HG02981 (cell line): ENCODE measurements around the gene NBPF3.
"Not testable (repeated sequence)": the region's sequence is repeated elsewhere in the genome, so short reads cannot be mapped to it uniquely, and the experiment has no call there.

Experiments
- ATAC-seq: cut with Tn5 transposase; IDR thresholded peaks from one replicate; pipeline ENCODE4 v1.9.1; 2021; ENCODE audit warnings: mild to moderate bottlenecking, moderate library complexity; ENCODE audit not compliant: unreplicated experiment

The NBPF3 gene

DNA sequence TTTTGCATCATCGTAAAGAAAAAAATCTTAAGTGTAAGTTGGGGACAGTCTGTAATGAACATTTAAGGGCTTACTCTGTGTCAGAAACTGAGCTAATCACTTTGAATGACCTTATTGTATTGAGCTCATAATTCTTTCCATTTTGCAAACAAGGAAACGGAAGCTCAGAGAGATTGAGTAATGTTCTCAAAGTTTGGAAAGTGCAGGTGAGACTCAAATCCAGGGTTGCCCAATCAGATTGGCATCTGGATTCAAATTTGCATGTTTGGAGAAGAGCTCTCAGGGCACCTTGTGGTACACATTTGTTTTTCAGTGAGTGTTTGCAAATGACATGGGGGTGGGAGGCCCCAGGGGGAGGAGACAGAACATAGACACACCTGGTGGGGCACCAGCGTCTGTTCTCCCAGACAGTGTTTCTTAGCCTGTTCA lies 77.2 kb downstream of the NBPF3 start:
- no peak for ATAC-seq

DNA sequence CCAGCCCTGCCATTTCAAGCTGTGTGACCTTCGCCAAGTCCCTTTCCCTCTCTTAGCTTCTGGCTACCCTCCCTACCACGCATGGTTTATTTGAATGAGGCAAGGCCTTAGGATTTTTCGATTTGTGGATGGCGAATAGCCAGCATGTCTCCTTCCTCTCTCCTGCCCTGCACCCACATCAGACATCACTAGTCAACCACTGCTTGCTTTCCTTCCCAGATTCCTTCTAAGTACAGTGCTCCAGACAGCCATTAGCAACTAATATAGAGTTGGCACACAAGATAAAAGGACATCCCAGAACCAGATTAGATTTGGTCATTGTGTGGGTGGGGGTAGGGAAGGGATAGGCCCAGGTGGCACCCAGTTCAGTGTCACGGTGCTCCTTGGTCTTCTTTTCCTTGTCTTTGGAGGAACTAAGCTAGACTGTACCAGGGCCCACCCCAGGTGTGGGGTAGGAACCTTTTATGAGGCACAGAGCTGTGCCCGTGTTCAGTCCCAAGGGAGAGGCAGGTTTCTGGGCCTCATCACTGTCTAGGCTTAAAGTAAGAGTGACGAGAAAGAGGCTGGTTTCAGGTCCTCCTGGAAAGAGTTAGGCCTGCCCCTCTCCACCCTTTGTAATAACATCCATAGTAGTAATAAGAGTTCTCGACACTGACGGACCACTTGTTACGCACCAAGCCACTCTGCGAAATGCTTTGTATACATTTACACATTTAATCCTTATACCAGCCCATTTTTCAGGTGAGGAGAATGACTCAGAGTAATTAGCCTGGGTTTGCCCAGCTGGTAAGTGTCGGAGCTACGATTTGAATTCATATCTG lies 77.9 kb downstream of the NBPF3 start:
- ATAC-seq, result no peak

DNA sequence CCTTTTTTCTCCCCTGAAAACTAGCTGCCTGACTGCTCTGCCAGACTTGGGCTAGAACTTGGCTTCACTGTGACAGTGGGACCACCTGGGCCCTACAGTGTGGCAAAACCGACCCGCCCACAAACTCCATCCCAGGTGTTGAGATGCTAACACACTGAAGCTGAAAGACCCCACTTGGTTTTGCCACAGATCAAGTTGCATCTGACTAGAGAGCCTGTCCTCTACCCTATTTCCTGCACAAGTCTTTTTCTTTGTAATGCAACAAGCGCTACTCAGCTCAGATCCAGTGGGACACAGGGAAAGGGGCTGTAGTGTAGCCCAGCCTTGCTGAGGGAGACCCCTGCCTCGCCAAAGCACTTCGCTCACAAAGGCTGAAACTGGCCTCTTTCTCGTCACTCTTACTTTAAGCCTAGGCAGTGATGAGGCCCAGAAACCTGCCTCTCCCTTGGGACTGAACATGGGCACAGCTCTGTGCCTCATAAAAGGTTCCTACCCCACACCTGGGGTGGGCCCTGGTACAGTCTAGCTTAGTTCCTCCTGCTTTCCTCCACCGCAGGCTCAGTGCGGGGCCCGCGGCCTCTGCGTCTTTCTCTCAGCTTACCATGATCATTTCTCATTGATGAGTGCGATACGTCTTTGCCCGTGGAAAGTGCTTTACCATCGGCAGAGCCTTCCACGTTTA lies 79.0 kb downstream of the NBPF3 start:
- no peak for ATAC-seq

DNA sequence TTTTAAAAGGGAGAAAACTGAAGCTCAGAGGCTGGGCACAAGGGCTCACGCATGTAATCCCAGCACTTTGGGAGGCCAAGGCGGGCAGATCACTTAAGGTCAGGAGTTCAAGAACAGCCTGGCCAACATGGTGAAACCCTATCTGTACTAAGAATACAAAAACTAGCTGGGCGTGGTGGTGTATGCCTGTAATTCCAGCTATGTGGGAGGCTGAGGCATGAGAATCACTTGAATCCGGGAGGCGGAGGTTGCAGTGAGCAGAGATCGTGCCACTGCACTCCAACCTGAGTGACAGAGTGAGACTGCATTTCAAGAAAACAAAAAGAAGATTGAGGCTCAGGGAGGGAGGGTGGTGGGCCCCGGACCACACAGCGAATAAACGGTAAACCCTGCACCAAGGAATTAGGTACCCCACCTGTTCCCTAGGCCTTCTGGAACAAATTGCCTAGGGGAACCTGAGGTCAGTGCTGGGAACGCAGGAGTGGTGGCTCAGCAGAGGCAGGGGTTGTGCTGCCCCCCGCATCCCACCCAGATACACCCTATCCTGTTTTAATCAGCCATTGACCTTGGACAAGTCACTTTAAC lies 79.6 kb downstream of the NBPF3 start:
- ATAC-seq, result not testable (repeated sequence)

DNA sequence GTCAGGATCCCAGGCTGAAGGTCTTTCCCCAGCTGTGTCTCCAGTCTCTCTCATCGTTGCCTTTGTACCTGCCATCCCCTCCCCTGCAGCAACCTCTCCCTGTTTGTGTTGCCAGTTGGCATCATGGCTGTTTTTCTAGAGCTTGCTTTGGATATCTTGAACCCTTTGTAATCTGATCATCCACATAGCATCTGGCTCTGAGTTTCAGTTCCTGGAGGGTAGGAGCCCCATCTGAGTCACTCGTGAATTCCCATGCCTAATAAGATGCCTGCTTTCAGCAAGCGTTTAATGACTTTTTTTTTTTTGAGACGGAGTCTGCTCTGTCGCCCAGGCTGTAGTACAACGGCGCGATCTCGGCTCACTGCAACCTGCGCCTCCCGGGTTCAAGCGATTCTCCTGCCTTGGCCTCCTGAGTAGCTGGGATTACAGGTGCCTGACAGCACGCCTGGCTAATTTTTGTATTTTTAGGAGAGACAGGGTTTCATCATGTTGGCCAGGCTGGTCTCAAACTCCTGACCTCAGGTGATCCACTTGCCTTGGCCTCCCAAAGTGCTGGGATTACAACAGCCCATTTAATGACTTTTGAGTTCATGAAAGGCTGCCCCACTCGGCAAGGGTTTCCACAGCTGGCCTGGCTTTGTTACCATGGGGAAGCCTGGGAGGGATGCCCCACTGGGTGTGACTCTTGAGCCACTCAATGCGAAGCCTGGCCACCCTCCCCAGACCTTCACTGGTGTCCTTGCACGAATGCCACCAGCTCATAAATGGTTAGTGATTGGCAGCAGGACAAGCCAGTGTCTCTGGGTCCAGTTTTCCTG lies 81.2 kb downstream of the NBPF3 start:
- no peak for ATAC-seq

DNA sequence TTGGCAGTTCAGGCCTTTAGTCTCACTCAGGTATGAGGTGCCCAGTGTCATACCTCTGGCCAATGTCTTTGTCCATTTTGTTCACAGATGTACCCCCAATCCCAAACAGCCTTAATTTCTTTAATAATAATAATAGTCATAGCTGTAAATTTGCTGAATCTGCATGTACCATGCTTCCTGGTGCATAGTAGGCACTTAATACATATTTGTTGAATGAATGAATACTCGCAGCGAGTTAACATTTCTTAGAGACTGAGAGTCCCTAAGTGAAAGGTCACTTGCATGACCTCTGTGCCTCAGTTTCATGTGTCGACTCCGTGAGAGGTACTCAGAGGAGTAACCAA lies 81.8 kb downstream of the NBPF3 start:
- ATAC-seq, result no peak

DNA sequence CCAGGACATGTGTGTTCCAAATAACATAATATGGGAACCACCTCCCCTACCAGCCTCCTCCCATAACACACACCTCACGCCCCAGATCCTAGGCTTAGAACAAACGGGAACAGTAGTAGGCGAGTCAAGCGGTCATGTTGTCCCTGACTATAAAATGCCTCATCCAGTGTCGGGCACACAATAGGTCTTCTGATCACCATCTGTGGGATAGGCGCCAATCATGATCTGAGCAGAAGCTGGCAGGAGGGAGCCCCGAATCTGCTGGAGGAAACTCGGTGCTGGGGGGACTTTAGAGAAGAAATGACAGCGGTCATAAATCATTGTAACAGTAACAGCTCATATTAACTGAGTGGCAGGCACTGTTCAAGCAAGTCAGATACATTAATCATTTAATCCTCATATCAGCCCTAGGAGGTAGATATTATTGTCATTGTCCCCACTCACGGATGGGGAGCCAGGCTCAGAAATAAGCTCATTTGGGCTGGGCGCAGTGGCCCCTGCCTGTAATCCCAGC lies 82.6 kb downstream of the NBPF3 start:
- ATAC-seq, result no peak

DNA sequence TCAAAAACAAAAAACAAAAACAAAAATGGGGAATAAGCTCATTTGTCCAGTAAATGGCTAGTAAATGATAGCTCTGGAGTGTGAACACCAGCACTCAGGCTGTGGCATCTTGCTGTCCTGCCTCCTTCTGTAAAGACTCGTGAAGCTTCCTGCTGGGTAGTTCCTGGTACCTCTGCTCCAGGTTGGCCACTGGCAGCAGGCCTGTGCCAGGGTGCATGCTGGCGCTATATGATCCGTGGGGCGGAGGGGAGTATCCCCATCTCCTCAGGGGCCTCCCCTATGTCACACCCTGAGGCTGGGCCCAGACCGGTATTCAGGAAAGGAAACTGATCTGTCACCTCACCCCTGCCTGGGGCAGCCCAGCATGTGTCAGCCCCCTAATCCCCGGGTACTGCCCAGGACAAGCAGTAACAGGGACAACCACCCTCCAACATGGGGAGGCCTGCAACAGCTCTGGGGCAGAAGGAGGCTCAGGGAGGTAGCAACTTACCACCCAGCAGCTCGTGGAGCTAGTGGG lies 83.4 kb downstream of the NBPF3 start:
- ATAC-seq, result no peak

DNA sequence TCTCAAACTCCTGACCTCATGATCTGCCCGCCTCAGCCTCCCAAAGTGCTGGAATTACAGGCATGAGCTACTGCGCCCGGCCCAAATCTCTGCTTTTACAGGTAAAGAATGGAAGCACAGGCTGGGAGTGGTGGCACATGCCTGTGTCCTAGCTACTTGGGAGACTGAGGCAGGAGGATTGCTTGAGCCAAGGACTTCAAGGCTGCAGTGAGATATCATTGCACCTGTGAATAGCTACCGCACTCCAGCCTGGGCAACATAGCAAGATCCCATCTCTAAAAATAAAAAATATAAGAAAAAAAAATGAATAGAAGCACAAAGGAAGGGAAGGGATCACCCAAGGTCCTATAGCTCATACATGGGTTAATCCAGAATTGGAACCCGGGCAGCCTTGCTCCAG lies 84.3 kb downstream of the NBPF3 start:
- no peak for ATAC-seq

DNA sequence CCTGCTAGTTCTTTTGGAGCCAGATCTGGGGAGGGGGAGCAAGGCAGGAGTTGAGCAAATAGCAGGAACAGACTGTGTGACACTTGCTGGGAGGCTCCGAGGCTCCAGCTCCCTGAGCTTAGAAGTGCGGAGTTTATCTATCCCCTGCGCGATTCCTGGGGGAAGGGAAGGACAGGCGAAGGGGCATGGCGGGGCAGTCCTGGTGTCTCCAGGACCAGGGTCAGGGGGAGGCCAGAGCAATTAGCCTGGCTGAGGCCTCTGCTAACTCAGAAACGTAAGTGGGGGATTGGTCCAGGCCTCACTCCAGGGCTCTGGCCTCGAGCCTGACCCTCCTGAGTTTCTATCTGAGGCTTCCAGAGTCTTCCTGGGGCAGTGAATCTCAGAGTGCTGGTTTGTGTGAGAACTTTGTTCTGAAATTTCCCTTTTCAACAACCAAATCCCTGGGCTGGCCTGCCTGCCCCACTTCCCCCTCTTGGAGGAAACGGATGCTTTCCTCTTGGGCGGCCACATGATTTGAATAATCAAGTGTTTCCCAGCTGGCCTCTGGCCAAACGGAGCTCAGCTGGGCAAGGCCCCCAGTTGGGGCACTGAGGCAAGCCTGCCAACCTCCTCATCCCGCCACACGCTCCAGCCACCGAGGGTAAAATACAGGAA lies 84.9 kb downstream of the NBPF3 start:
- no peak for ATAC-seq

DNA sequence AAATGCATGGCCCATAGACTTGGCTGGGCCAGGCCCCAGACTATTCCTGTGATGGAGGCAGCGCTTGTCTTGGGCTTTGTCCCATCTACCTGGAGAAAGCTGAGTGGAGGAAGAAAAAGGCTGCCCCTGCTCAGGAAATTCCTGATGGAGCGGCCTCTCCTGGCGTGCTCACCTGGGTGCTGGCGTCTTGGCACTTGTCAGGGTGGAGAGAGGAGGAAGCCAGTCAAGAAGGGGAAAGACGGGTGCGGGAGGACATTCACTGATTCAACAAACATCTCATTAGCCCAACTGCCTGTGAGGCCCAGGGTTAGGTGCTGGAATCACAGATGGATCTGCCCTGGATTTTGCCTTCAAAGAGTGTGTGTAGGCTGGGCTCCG lies 85.4 kb downstream of the NBPF3 start:
- ATAC-seq, result no peak

DNA sequence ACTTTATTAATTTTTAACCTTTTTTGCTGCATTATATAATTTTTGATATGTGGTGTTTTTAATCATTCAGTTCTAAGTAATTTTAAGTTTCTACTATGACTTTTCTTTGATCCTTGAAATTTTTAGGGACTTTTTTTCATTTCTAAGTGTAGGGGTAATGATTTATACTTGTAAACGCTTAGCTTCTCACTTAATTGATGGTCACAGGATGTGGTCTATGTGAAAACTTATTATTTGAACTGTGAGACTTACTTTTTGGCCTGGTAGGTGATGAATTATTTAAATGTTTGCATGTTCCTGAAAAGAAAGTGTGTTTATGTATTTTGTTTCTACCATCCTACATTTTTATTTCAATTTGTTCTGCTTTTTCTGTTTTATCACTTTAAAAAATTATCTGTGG lies 86.5 kb downstream of the NBPF3 start:
- ATAC-seq, result no peak

DNA sequence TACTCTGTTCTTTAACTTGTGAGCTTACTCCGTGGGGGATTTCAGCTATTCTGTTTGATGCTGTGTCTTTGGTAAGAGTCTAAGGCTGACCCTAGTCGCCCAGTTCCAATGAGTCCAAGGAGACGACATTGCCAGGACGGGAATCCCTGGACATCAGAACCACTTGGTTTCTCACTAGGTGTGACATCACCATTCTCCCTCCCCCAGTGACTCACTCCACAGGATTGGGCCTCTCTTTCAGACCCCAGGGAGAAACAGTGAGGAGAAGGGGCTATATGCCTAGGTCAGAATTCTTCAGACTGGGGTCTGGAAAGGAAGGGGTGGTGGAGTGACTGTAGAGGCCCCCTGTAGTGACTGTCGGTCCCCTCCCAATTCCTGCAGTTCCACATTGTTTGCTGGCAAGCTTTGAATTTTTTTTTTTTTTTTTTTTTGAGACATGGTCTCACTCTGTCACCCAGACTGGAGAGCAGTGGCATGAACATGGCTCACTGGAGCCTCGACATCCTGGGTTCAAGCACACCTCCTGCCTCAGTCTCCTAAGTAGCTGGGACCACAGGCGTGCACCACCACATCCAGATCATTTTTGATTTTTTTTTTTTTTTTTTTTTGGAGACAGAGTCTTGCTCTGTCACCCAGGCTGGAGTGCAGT lies 90.6 kb downstream of the NBPF3 start:
- ATAC-seq, result no peak

DNA sequence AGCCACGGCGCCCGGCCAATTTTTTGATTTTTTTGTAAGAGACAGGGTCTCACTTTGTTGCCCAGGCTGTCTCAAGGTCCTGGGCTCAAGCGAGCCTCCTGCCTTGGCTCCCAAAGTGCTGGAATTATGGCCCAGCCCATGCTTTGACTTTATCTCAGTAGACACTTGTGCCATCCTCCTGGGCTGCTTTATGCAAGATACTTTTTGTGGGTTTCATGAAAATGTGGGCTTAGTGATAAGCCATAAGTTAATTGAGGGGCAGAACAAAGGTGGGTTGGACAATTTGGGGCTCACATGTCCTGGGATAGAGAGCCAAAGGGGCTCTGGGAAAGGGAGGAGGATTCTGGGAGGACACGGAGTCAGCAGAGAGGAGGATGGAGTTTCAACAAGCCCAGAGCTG lies 91.3 kb downstream of the NBPF3 start:
- ATAC-seq, result no peak

DNA sequence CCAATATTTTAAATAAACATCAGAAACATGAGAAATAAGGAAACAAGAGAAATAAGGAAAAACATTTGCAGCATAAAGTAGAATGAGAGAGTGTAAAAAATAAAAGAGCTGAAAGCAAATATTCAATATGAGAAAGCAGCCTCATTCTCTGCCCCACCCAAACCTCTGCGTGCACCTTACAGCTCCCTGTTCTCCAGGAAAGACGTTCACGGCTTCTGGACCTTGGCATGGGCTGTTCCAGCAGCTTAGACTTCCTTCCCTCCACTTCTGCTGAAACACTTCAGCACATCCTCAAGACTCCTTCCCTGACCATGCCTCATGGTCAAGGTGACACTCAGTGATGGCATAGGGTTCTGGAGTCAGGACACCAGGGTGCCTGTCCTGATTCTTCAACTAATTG lies 92.6 kb downstream of the NBPF3 start:
- no peak for ATAC-seq

DNA sequence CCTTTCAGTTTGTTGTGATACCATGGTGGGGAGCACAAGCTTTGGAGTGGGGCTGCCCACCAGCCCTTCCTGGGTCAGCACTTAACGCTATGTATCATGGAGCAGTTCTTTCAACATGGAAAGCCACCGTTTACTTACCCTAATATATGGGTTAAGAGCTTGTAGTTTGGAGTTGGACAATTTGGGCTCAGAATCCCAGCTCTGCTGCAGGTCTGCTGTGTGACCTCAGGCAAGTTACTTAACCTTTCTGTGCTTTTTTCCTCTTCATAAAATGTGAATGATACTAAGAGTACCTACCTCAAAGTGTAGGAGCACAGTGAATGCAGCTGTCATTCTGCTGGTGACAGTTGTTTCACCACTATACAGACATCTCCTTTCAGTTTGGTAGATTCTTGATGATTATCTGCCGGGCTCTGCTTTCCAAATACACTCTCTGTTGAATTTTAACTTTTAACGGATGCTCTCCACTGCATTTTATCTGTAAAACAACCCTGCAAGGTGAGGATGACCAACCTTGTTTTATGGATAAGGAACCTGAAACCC lies 93.1 kb downstream of the NBPF3 start:
- ATAC-seq, result no peak

DNA sequence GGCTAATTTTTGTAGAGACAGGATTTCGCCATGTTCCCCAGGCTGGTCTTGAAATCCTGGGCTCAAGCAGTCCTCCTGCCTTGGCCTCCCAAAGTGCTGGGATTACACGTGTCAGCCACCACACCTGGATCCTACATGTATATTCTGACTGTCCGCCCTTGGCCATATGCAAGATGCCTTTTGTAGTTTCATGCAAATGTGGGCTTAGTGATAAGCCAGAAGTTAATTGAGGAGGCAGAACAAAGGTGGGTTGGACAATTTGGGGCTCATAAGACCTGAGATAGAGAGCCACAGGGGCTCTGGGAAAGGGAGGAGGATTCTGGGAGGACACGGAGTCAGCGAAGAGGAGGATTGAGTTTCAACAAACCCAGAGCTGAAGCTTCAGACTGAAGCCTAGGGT lies 94.2 kb downstream of the NBPF3 start:
- no peak for ATAC-seq
